Right atrium auricular region (tissue), 2 donors: Measurements from ENCODE around the gene ATP5F1C. TPM values are rescaled to one million over a fixed set of nuclear protein-coding genes. Genes with fewer than 3 reads are reported as not detected.

Experiments used
- DNase-seq: peaks from one replicate; pipeline ENCODE4 v3.0.0-alpha.2; 2019; ENCODE audit warnings: low spot score
- H3K27ac ChIP-seq, 2 donors: fragments of 200-600 bp; sonication (generic); 1 replicate in 1 of 2; 2 replicates in 1 of 2; pipeline ENCODE4 v1.5.1; 2016 to 2019
- H3K27me3 ChIP-seq, 2 donors: fragments of 200-600 bp; sonication (generic); one replicate each; pipeline versions ENCODE4 v1.5.1 to v1.6.0; 2017 to 2019
- H3K36me3 ChIP-seq: fragments of 200-600 bp; sonication (generic); one replicate; pipeline ENCODE4 v1.5.1; 2016
- H3K4me1 ChIP-seq, 2 donors: fragments of 200-600 bp; sonication (generic); one replicate each; pipeline versions ENCODE4 v1.5.1 to v1.6.0; 2017 to 2019
- H3K4me3 ChIP-seq, 2 donors: fragments of 200-600 bp; sonication (generic); 1 replicate in 1 of 2; 2 replicates in 1 of 2; pipeline ENCODE4 v1.5.1; 2017 to 2019; ENCODE audit warnings: mild to moderate bottlenecking in 1 of 2, moderate library complexity in 1 of 2
- H3K9me3 ChIP-seq, 2 donors: fragments of 200-600 bp; sonication (generic); one replicate each; pipeline ENCODE4 v1.5.1; 2019
- CTCF ChIP-seq, 2 donors: fragments of 200-600 bp; sonication (generic); IDR thresholded peaks; one replicate each; pipeline ENCODE4 v1.5.1; 2019; ENCODE audit warnings: antibody characterized with exemption in 2 of 2
- total RNA-seq, 2 donors: library from RNA; depleted of rRNA; stranded (reverse); fragments of >200 nt; gene quantifications; one replicate each; pipeline ENCODE4 v1.1.0, GENCODE V29; 2016

ATP5F1C gene
- total RNA-seq, 2 donors from 2014 or later = 478 to 891 TPM

- no peaks in the 10 kb centered on the region for H3K36me3 ChIP-seq
- no peak for DNase-seq
- no peak for TF ChIP-seq CTCF (IDR thresholded peaks at IDR 0.05)
- H3K4me1 ChIP-seq = peaks cover 0 to 11% of the 10 kb centered on the region in 2 donors
- peaks cover 7 to 12% of the 10 kb centered on the region in 2 donors for H3K9me3 ChIP-seq
- H3K4me3 ChIP-seq = no peak overlapping the region
- no peaks in the 10 kb centered on the region for H3K27me3 ChIP-seq
- H3K27ac ChIP-seq = no peak overlapping the region
Measured at GRCh38 chr10:7857262-7857661, 69.3 kb downstream of the ATP5F1C start.

Other genes starting within 250 kb of the ATP5F1C start
- 1 to 10 TPM; 3.1 to 7.3 TPM for gene ITIH5, start 121.2 kb upstream of the ATP5F1C start, total RNA-seq
- gene ITIH2, start 84.9 kb upstream of the ATP5F1C start, total RNA-seq = not detected
- 1 to 10 TPM; 3.0 to 5.1 TPM for gene KIN, start 184 bp upstream of the ATP5F1C start, total RNA-seq
- gene TAF3, start 30.3 kb downstream of the ATP5F1C start, total RNA-seq = 1 to 10 TPM; 4.6 to 6.1 TPM